IPS-15b (cell line): ENCODE data around the gene GAL3ST1.

Experiments used
- H3K27me3 ChIP-seq: one replicate; pipeline ENCODE4 v1.6.1; 2013; ENCODE audit warnings: low read length; ENCODE audit not compliant: control insufficient read depth, insufficient read depth
- H3K36me3 ChIP-seq: one replicate; pipeline ENCODE4 v1.6.1; 2013; ENCODE audit warnings: low read length; ENCODE audit not compliant: control insufficient read depth, insufficient read depth
- H3K4me1 ChIP-seq: one replicate; pipeline ENCODE4 v1.6.1; 2013; ENCODE audit warnings: mild to moderate bottlenecking, low read length; ENCODE audit not compliant: control insufficient read depth, insufficient read depth
- H3K4me3 ChIP-seq: one replicate; pipeline ENCODE4 v1.5.1; 2013; ENCODE audit warnings: low read depth, low read length
- H3K9ac ChIP-seq: one replicate; pipeline ENCODE4 v1.6.1; 2013; ENCODE audit warnings: low read depth, mild to moderate bottlenecking, low read length
- H3K9me3 ChIP-seq: one replicate; pipeline ENCODE4 v1.6.1; 2013; ENCODE audit warnings: mild to moderate bottlenecking, low read length; ENCODE audit not compliant: control insufficient read depth, insufficient read depth

Gene GAL3ST1

GRCh38 chr22:30607300-30607930, 33.0 kb upstream of the GAL3ST1 start:
- Histone ChIP-seq H3K9ac (no peak overlapping the region), H3K4me1 (no peaks in the 10 kb centered on the region), H3K27me3 (no peaks in the 10 kb centered on the region), H3K36me3 (peaks cover 8% of the 10 kb centered on the region), H3K4me3 (peak overlapping the region; percentile 64), H3K9me3 (no peaks in the 10 kb centered on the region)

- Histone ChIP-seq H3K4me1 (no peaks in the 10 kb centered on the region), H3K9ac (no peak within 1 kb of the TSS), H3K27me3 (no peaks in the 10 kb centered on the region), H3K36me3 (peaks cover 7% of the 10 kb centered on the region), H3K9me3 (no peaks in the 10 kb centered on the region), H3K4me3 (peak within 1 kb of the TSS; percentile 64)
Observed at GRCh38 chr22:30606455-30607299, 32.2 kb upstream of the GAL3ST1 start, which contains the start of gene TCN2. TSS of gene TCN2 (plus strand) at chr22:30607174. CDS start at chr22:30607332, 158 bp downstream.

- Histone ChIP-seq H3K4me3 (no peak overlapping the region), H3K9ac (peak overlapping the region; percentile 38), H3K36me3 (peaks cover 5% of the 10 kb centered on the region), H3K9me3 (no peaks in the 10 kb centered on the region), H3K4me1 (no peaks in the 10 kb centered on the region), H3K27me3 (no peaks in the 10 kb centered on the region)
Observed at GRCh38 chr22:30605449-30606110, 31.1 kb upstream of the GAL3ST1 start.

GRCh38 chr22:30604723-30605122, 30.3 kb upstream of the GAL3ST1 start:
- no peaks in the 10 kb centered on the region for H3K36me3 ChIP-seq

GRCh38 chr22:30603801-30604200, 29.3 kb upstream of the GAL3ST1 start:
- H3K4me1 ChIP-seq, result no peaks in the 10 kb centered on the region
- H3K27me3 ChIP-seq, result no peaks in the 10 kb centered on the region
- no peaks in the 10 kb centered on the region for H3K9me3 ChIP-seq
- no peak overlapping the region for H3K9ac ChIP-seq
- H3K4me3 ChIP-seq, result no peak overlapping the region
- no peaks in the 10 kb centered on the region for H3K36me3 ChIP-seq

More at GRCh38 chr22:30604723-30605122, 30.3 kb upstream of the GAL3ST1 start:
- no peaks in the 10 kb centered on the region for H3K9me3 ChIP-seq
- no peaks in the 10 kb centered on the region for H3K4me1 ChIP-seq
- no peak overlapping the region for H3K9ac ChIP-seq
- no peak overlapping the region for H3K4me3 ChIP-seq
- no peaks in the 10 kb centered on the region for H3K27me3 ChIP-seq

GRCh38 chr22:30602049-30602448, 27.6 kb upstream of the GAL3ST1 start:
- Histone ChIP-seq H3K9me3 (no peaks in the 10 kb centered on the region), H3K4me1 (no peaks in the 10 kb centered on the region), H3K36me3 (no peaks in the 10 kb centered on the region), H3K4me3 (no peak overlapping the region), H3K27me3 (no peaks in the 10 kb centered on the region), H3K9ac (no peak overlapping the region)

- H3K9me3 ChIP-seq, result no peaks in the 10 kb centered on the region
- H3K27me3 ChIP-seq, result no peaks in the 10 kb centered on the region
- no peaks in the 10 kb centered on the region for H3K4me1 ChIP-seq
- no peak overlapping the region for H3K4me3 ChIP-seq
- no peak overlapping the region for H3K9ac ChIP-seq
- no peaks in the 10 kb centered on the region for H3K36me3 ChIP-seq
Observed at GRCh38 chr22:30601464-30601863, 27.0 kb upstream of the GAL3ST1 start.

GRCh38 chr22:30600921-30601320, 26.5 kb upstream of the GAL3ST1 start:
- Histone ChIP-seq H3K27me3 (no peaks in the 10 kb centered on the region), H3K36me3 (no peaks in the 10 kb centered on the region), H3K4me3 (no peak overlapping the region), H3K4me1 (no peaks in the 10 kb centered on the region), H3K9me3 (no peaks in the 10 kb centered on the region), H3K9ac (no peak overlapping the region)

GRCh38 chr22:30598986-30599385, 24.5 kb upstream of the GAL3ST1 start:
- Histone ChIP-seq H3K9me3 (no peaks in the 10 kb centered on the region), H3K27me3 (no peaks in the 10 kb centered on the region), H3K4me1 (no peaks in the 10 kb centered on the region), H3K36me3 (no peaks in the 10 kb centered on the region), H3K9ac (no peak overlapping the region), H3K4me3 (no peak overlapping the region)

- Histone ChIP-seq H3K27me3 (peaks cover 8% of the 10 kb centered on the region), H3K9ac (no peak overlapping the region), H3K4me1 (no peaks in the 10 kb centered on the region), H3K9me3 (no peaks in the 10 kb centered on the region), H3K4me3 (no peak overlapping the region), H3K36me3 (no peaks in the 10 kb centered on the region)
Observed at GRCh38 chr22:30596886-30597285, 22.4 kb upstream of the GAL3ST1 start.

- Histone ChIP-seq H3K36me3 (no peaks in the 10 kb centered on the region), H3K4me1 (no peaks in the 10 kb centered on the region), H3K9me3 (no peaks in the 10 kb centered on the region), H3K4me3 (no peak overlapping the region), H3K27me3 (peaks cover 8% of the 10 kb centered on the region), H3K9ac (no peak overlapping the region)
Observed at GRCh38 chr22:30596199-30596598, 21.7 kb upstream of the GAL3ST1 start.
